ENCODE results near the gene STIP1. TPM values are rescaled to one million over a fixed set of nuclear protein-coding genes. Genes with fewer than 3 reads are reported as not detected.

Gene STIP1
- total RNA-seq, 4 donors from 2014 or later = 88.6 to 134 (median 94.0) TPM

GRCh38 chr11:64229090-64229743, 43.2 kb downstream of the STIP1 start:
- no peak for ATAC-seq
- Histone ChIP-seq H3K9me3 (no peaks in the 10 kb centered on the region), H3K4me3 (peak overlapping the region in 1 of 2 donors; percentile 83), H3K4me1 (peaks cover 0 to 91% (median 38%) of the 10 kb centered on the region in 3 donors), H3K27ac (peak overlapping the region; percentile 67 to 97 (median 96)), H3K36me3 (no peaks in the 10 kb centered on the region), H3K27me3 (no peaks in the 10 kb centered on the region)
- 100% methylated on average over 3 of the region's 12 CpGs; no CpG with 5 or more reads in 1 of the 2 donors for WGBS, 2 donors (ENCODE audit: low coverage in 1 of 2)
- TF ChIP-seq CTCF (IDR thresholded peaks at IDR 0.05) (no peak), EP300 (IDR thresholded peaks at IDR 0.05) (no peak), POLR2A (IDR thresholded peaks at IDR 0.05) (no peak), POLR2AphosphoS5 (IDR thresholded peaks at IDR 0.05) (no peak)

GRCh38 chr11:64229744-64230170, 43.8 kb downstream of the STIP1 start:
- Histone ChIP-seq H3K36me3 (no peaks in the 10 kb centered on the region), H3K27ac (peak overlapping the region; percentile 67 to 97 (median 96)), H3K4me3 (peak overlapping the region; percentile 39 to 83), H3K27me3 (no peaks in the 10 kb centered on the region), H3K4me1 (peaks cover 0 to 86% (median 38%) of the 10 kb centered on the region in 3 donors), H3K9me3 (no peaks in the 10 kb centered on the region)
- no peak for ATAC-seq
- TF ChIP-seq EP300 (IDR thresholded peaks at IDR 0.05) (no peak), POLR2AphosphoS5 (IDR thresholded peaks at IDR 0.05) (no peak), CTCF (IDR thresholded peaks at IDR 0.05) (no peak), POLR2A (IDR thresholded peaks at IDR 0.05) (no peak)
- WGBS, 2 donors (ENCODE audit: low coverage in 1 of 2) = 0% methylated on average over 3 of the region's 13 CpGs; no CpG with 5 or more reads in 1 of the 2 donors

GRCh38 chr11:64230171-64230984, 44.4 kb downstream of the STIP1 start, which contains the start of gene DNAJC4:
DNAJC4 (plus strand) TSS chr11:64230548; CDS start chr11:64230855, 307 bp downstream.
- peak; percentile 63 for ATAC-seq
- H3K9me3 ChIP-seq = no peaks in the 10 kb centered on the region
- H3K27me3 ChIP-seq = no peaks in the 10 kb centered on the region
- peak within 1 kb of the TSS; percentile 39 to 83 for H3K4me3 ChIP-seq
- H3K4me1 ChIP-seq = peaks cover 3 to 85% (median 36%) of the 10 kb centered on the region in 3 donors
- peak; percentile 70 for TF ChIP-seq POLR2AphosphoS5 (IDR thresholded peaks at IDR 0.05)
- no peak for TF ChIP-seq EP300 (IDR thresholded peaks at IDR 0.05)
- peak; percentile 30 to 49 for TF ChIP-seq POLR2A (IDR thresholded peaks at IDR 0.05)
- no peak for TF ChIP-seq CTCF (IDR thresholded peaks at IDR 0.05)
- WGBS, 2 donors (ENCODE audit: low coverage in 1 of 2) = 0% methylated on average over 3 of the region's 62 CpGs; no CpG with 5 or more reads in 1 of the 2 donors
- H3K27ac ChIP-seq = peak within 1 kb of the TSS; percentile 67 to 97 (median 96)
- no peaks in the 10 kb centered on the region for H3K36me3 ChIP-seq

- Histone ChIP-seq H3K27me3 (no peaks in the 10 kb centered on the region), H3K4me3 (peak overlapping the region; percentile 39 to 83), H3K27ac (peak overlapping the region; percentile 67 to 97 (median 96)), H3K9me3 (no peaks in the 10 kb centered on the region), H3K36me3 (peaks cover 0 to 3% of the 10 kb centered on the region in 2 donors), H3K4me1 (peaks cover 3 to 87% (median 40%) of the 10 kb centered on the region in 3 donors)
- ATAC-seq = no peak
- 6 to 14% methylated on average over 2 to 5 of the region's 8 CpGs for WGBS, 2 donors (ENCODE audit: low coverage in 1 of 2)
- TF ChIP-seq EP300 (IDR thresholded peaks at IDR 0.05) = no peak
- TF ChIP-seq POLR2A (IDR thresholded peaks at IDR 0.05) = no peak
- TF ChIP-seq POLR2AphosphoS5 (IDR thresholded peaks at IDR 0.05) = no peak
- no peak for TF ChIP-seq CTCF (IDR thresholded peaks at IDR 0.05)
These were observed 45.0 kb downstream of the STIP1 start for GRCh38 chr11:64230985-64231365.

Data from gastroesophageal sphincter (tissue), 4 donors.